NCI-H187 (cell line): Measurements from ENCODE around the gene ICE1.

Experiments used
- DNase-seq, 2 experiments: peaks; one replicate each; lab custom pipeline; 2025; lab: John Stamatoyannopoulos, UW

Gene ICE1

DNA sequence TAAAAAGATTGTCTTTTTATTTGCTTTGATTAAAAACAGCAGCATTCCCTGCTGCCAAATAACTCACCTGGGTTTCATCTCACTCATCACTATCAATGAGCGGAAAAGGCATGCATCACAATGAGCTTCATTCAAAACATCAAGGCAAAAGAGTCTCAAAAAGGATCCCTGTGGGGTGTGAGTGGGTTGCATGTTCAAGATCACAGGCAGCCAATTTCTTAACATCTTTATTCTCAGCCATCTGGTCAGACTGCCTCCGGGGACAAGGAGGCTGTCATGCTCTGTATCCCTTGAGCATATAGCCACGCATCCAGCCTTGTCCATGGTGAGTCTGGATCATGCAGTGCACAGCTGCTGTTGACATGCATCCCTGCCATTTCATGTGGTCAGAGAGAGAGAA lies 117.1 kb downstream of the ICE1 start:
- no peak for DNase-seq
